ENCODE data around the gene DEDD.

The DEDD gene, protein sequence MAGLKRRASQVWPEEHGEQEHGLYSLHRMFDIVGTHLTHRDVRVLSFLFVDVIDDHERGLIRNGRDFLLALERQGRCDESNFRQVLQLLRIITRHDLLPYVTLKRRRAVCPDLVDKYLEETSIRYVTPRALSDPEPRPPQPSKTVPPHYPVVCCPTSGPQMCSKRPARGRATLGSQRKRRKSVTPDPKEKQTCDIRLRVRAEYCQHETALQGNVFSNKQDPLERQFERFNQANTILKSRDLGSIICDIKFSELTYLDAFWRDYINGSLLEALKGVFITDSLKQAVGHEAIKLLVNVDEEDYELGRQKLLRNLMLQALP

DNA sequence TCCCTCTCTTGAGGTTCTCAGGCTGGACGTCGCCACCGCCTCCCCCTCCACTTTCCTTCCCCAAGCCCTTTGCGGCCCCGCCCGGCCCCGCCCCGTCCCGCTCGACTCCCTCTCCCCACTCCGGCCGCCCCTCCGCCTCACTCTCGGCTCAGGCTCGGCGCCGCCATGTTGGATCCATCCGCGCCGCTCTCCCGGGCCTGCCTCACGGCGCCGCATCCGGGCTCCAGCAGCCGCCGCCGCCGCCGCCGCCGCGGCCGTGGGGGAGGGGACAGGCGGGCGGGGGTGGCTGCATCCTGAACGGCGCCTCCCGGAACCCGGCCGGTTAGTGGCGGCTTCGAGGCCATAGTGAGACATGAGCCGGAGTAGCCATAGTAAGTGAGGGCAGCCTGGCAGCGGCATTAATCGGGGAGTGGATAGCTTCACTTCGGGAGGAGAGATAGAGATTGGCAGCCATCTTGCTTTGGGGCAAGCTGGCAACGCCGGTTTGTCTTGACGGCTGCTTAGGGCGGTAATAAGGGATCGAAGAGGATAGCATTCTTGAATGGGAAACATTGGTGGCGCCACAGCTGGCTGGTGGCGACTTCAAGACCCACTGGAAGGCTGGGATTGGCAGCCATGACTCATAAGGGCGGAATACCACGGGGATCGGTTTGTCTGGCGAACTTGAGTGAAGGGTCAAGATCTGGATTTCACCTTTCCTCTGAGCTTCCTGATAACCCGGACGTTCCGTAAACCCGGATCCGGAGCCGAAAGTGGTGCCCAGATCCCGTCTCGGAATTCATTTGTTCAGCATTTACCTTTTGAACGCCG is at the start of gene DEDD:
DEDD (minus strand) TSS at position 258 of the 810 bp plus-strand sequence. CDS start 8,205 bp downstream, outside the sequence.
- DNase-seq (ENCODE audit: low read depth in 2 of 2) = peak; percentile 72 to 78

- DNase-seq (ENCODE audit: low read depth in 2 of 2) = peak in 1 of 2 donors; percentile 30
Measured at GRCh38 chr1:161182214-161182613, 49.7 kb upstream of the DEDD start.

GRCh38 chr1:161180639-161181038 is 48.2 kb upstream of the DEDD start:
- no peak for DNase-seq (ENCODE audit: low read depth in 2 of 2)

- no peak for DNase-seq (ENCODE audit: low read depth in 2 of 2)
Measured at GRCh38 chr1:161179698-161180097, 47.2 kb upstream of the DEDD start.

DNA sequence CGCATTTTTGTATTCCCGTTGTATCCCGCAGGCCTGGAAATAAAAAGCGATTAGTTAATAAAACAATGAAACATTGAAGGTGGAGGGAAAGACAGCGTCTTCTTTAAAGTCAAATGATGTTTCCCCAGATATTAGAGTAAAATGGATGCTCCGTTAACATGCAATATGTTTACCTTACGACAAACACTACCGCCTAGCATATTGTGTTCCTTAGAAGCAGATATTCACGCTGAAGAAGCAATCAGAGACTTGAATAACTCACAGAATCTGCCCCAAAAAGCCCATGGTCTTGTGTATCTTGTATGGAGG is 45.4 kb upstream of the DEDD start:
- no peak for DNase-seq (ENCODE audit: low read depth in 2 of 2)

DNA sequence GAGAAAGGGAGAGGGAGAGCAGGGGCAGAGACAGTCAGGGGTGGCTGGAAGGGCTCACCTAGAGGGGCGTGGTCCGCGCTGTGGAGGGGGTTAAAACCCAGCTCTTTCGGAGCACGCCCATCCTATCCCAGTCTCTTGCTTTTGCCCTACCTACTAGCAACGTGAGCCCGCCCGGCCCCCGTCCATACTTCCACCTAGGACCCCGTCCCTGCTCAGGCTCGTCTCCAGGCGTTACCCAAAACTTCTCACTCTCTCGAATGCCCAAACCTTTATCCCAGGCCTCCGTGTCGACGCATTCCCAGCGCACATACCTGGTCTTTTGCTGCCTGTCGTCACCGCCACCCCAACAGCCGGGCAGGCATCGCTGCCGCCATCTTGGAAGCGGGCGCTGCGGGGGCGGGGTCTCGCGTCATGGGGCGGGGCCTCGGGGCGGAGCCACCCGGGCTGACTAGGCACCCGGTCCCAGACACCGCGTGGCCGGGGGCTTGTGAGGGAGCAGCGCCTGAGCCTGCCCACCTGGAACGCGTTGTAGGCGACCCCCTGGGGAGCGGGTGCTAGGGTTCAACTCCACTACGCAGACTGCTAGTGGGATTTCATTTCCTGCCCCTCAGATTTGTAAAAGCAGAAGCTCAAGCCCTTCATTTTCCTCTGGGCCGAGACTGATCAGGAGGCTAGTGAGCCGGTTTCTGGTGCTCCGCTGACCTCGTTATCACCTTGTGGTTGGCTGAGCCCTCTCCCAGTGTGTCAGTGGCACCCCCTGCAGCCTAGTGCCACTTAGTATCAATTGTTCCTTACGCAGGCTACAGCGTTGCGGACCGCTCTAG is 44.9 kb upstream of the DEDD start, which contains the start of gene B4GALT3:
B4GALT3 (minus strand) TSS at position 396 of the 824 bp plus-strand sequence. CDS start 1,447 bp downstream, outside the sequence.
- DNase-seq (ENCODE audit: low read depth in 2 of 2) = peak; percentile 90 to 92

DNA sequence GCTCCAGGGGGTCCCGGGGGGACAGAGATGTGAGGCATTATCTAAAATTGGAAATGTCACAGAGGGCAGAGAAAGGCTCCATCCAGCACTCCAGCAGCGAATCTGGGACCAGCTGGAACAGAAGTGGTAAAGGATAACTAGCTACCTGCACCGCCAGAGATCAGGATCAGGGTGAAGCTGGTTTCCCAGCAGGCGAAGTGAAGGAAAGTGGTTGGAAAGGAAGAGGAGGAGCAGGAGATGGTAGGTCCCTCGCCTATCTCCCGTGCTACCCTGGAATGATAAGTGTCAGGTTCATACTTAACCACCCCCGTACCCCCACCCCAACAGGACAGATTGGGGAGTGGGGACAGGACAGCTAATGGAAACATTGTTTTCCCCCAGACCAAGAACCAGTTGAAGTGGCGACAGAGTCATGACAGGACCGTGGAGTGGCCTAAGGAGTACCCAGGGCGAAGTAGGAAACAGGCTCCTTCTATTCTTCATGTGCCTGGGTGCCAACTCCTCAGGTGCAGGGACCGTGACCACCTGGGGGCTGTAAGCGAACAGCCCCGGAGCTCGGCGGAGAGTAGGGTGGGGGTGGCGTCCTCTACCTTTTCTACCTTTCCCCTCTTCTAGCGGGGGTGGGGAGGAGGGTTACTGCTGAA is 44.1 kb upstream of the DEDD start:
- DNase-seq (ENCODE audit: low read depth in 2 of 2) = no peak

DNA sequence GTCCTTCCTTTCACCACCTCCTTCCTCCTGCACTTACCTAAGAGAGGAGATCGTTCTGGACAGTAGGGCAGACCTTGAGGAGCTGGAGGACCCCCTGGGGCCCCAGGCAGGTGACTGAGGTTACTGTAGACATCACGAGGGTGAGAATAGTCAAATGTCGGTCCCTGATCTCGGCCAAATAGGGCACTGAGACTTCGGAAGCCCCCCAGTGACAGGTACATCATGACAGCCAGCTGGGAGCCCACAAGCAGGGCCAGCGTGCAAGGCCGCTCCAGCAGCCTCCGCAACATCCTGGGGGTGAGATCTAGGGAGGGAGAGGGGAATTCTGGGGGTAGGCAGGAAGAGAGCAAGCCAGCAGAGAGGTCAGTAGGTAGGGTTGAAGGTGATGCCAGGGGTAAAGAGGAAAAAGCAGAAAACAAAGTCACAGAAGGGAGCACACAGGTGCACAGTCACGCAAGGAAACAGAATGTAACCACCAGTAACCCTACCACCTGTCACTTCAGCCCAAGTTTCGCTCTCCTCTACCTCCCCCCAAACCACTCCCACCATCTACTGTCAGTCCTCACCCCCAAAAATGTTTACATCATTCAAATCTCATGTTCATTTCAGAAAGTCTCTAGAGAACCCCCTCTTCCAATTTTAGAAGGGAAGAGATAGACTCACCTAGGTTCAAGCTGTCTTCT is 43.4 kb upstream of the DEDD start:
- no peak for DNase-seq (ENCODE audit: low read depth in 2 of 2)

DNA sequence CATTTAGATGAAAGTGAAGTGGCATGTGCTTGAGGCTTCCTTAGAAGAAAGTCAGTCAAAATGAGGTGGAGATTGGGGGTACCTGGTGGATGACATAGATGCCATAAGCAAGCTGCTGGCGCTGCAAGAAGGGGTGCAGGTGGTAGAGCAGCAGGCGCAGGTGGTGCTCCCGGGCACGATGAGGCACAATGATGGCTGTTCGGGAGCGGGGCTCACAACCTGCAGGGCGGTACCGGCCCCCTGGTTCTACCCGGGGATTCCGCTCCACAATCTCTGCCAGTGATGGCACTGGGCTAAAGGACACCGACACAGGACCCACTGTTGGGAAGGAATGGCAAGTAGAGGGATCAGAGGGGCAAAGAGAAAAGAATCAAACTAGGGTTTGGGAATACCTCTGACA is 42.4 kb upstream of the DEDD start:
- no peak for DNase-seq (ENCODE audit: low read depth in 2 of 2)

- no peak for DNase-seq (ENCODE audit: low read depth in 2 of 2)
Measured at GRCh38 chr1:161173711-161174110, 41.2 kb upstream of the DEDD start.

- DNase-seq (ENCODE audit: low read depth in 2 of 2) = no peak
Measured at GRCh38 chr1:161172776-161173376, 40.4 kb upstream of the DEDD start.

GRCh38 chr1:161172349-161172748 is 39.9 kb upstream of the DEDD start:
- DNase-seq (ENCODE audit: low read depth in 2 of 2) = no peak

DNA sequence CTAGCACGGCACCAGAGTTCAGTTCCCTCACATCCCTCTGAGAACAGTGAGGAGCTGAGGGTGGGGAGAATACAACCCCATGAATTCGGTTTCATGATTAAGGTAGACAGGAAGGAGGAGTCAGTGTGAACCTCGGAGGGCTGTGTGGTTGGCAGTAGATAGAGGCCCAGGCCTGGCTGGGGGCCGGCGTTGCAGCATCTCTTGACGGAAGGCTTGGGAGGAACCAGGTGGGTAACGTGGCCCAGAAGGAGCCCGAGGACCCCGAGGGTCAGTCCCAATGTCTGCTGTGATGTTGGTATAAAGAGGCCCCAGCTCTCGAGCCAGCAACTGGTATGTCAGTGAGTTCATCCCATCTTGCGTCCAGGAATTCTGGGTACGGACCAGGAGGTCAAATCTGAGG is 39.2 kb upstream of the DEDD start:
- no peak for DNase-seq (ENCODE audit: low read depth in 2 of 2)

GRCh38 chr1:161171191-161171590 is 38.7 kb upstream of the DEDD start:
- no peak for DNase-seq (ENCODE audit: low read depth in 2 of 2)

DNA sequence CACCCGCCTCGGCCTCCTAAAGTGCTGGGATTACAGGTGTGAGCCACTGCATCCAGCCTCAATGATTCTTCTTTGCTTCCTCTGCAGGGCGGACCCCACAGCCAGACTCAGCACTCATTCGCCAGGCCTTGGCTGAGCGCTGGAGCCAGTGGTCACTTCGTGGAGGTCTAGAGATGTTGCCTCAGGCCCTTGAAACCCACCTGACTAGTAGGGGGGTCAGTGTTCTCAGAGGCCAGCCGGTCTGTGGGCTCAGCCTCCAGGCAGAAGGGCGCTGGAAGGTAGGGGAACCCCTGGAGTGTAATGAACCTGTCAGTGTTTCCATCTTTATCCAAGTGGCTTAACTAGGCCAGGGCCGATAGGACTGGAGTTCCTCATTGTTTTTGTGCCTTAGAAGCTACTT is 36.4 kb upstream of the DEDD start:
- DNase-seq (ENCODE audit: low read depth in 2 of 2) = no peak

DNA sequence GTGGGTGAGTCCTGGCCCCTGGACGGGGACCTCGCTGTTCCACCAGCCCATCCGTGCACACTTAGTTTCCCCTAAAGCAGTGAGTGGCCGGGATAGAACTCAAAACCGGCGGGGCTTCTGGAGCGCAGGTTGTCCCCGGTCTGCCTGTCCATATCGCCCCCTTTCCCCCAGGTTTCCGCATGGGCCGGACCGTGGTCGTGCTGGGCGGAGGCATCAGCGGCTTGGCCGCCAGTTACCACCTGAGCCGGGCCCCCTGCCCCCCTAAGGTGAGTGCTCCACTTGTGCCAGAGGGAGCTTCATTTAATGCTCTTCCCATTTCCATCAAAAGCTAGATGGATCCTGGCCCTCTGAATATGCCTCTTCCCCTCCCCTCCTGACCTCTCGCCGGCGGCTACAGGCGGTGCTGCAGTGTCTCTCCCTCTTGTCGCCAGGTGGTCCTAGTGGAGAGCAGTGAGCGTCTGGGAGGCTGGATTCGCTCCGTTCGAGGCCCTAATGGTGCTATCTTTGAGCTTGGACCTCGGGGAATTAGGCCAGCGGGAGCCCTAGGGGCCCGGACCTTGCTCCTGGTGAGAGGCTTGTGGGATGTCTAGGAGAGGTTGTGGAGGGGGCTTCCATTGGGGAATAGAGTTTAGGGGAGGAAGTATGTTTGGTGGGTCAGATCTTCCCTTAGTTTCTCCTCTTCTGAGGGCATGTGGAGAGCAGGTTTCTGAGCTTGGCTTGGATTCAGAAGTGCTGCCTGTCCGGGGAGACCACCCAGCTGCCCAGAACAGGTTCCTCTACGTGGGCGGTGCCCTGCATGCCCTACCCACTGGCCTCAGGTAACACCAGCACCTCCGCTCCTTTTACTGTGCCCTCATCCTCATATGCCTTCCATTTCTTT is 34.4 kb upstream of the DEDD start:
- no peak for DNase-seq (ENCODE audit: low read depth in 2 of 2)

GRCh38 chr1:161165742-161166668 is 33.5 kb upstream of the DEDD start, which contains the start of gene PPOX:
TSS of gene PPOX (plus strand) at chr1:161166426. CDS start at chr1:161166848, 422 bp downstream.
- DNase-seq (ENCODE audit: low read depth in 2 of 2) = peak; percentile 72 to 84

DNA sequence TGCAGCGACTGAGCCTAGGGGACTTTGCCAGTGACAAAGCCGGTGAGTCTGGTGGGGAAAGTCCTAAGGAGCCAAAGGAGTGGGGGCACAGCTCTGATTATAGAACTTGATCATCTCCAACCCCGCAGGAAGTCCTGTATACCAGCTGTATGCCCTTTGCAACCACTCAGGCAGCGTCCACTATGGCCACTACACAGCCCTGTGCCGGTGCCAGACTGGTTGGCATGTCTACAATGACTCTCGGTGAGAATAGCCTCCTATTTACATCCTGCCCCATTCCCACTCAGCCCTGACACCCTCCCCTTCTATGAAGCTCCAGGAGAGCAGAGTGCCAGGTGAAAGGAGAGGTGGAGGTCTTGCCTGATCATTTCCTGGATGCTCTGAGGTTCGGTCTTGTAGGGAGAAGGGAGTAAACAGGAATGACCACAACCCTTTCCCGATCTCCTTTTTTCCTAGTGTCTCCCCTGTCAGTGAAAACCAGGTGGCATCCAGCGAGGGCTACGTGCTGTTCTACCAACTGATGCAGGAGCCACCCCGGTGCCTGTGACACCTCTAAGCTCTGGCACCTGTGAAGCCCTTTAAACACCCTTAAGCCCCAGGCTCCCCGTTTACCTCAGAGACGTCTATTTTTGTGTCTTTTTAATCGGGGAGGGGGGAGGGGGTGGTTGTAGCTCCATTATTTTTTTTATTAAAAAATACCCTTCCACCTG is 32.6 kb upstream of the DEDD start:
- DNase-seq (ENCODE audit: low read depth in 2 of 2) = no peak
